ENCODE results near the gene MAD1L1.

DNA sequence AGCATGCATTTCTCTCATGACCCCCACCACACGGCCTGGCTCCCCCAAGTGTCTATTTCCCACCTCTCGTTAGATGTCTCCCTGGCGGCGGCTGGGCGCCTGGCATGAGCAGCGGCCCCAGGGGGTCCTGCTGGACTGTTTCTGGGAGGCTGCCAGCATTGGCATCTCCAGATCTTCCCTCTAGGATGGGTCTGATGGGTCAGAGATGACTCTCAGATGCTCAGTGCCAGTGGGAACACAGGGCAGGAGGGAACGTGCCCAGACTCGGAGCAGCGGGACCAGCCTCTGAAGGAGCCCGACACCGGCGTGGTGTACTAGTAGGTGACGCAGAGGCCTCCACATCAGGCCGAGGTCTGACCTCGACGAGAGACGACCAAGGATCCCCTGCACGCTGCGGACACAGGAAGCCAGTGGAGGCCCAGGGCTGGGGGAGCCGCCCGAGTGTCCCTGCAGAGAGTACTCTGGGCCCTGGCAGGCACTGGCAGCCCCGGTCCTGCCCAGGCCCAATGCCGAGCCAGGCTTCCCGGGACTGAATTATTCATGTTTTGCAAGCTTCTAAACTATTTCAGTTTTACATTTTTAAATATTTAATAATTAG is 323.8 kb downstream of the MAD1L1 start:
- no peak for TF ChIP-seq POLR2A (IDR thresholded peaks at IDR 0.05; ENCODE audit: low read depth, low read length)
- TF ChIP-seq POLR2AphosphoS5 (IDR thresholded peaks at IDR 0.05; ENCODE audit: low read depth, low read length): no peak
- TF ChIP-seq TAF1 (IDR thresholded peaks at IDR 0.05; ENCODE audit: borderline replicate concordance, low read depth, low read length): no peak
